Upper lobe of left lung (tissue), 4 donors: Measurements from ENCODE around the gene ITPR2.
"Not testable (repeated sequence)": the region's sequence is repeated elsewhere in the genome, so short reads cannot be mapped to it uniquely, and the experiment has no call there.

Source experiments
- EP300 ChIP-seq, 4 donors: sonication (generic); formaldehyde crosslinking; IDR thresholded peaks; one replicate each; pipeline ENCODE4 v1.5.1; 2017; ENCODE audit warnings: antibody characterized with exemption in 4 of 4, control low read depth in 2 of 4
- POLR2A ChIP-seq, 4 donors: fragments of 450-650 bp; IDR thresholded peaks; one replicate each; pipeline ENCODE4 v1.5.1; 2016 to 2017; ENCODE audit warnings: antibody characterized with exemption in 4 of 4, mild to moderate bottlenecking in 2 of 4
- POLR2AphosphoS5 ChIP-seq, 2 donors: sonication (generic); formaldehyde crosslinking; IDR thresholded peaks; one replicate each; pipeline ENCODE4 v1.5.1; 2017; ENCODE audit warnings: antibody characterized with exemption in 2 of 2
- TF ChIP-seq, protein P1 (sequence below), 6 experiments: fragments of 450-650 bp in 4 of 6; fragments of 200-600 bp in 2 of 6; sonication (generic) in 2 of 6; IDR thresholded peaks; one replicate each; pipeline ENCODE4 v1.5.1; 2016 to 2019; ENCODE audit warnings: antibody characterized with exemption in 6 of 6

DNA sequence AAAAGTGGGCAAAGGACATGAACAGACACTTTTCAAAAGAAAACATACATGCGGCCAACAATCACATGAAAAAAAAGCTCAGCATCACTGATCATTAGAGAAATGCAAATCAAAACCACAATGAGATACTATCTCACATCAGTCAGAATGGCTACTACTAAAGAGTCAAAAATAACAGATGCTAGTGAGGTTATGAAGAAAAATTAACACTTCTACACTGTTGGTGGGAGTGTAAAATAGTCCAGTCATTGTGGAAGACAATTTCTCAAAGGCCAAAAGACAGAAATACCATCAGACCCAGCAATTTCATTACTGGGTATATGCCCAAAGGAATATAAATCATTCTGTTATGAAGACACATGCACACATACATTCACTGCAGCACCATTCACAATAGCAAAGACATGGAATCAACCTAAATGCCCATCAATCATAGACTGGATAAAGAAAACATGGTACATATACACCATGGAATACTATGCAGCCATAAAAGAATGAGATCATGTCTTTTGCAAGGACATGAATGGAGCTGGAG lies 103.8 kb downstream of the ITPR2 start:
- not testable (repeated sequence) for TF ChIP-seq POLR2A, POLR2AphosphoS5, EP300 (IDR thresholded peaks at IDR 0.05)
- TF ChIP-seq, protein P1, sequence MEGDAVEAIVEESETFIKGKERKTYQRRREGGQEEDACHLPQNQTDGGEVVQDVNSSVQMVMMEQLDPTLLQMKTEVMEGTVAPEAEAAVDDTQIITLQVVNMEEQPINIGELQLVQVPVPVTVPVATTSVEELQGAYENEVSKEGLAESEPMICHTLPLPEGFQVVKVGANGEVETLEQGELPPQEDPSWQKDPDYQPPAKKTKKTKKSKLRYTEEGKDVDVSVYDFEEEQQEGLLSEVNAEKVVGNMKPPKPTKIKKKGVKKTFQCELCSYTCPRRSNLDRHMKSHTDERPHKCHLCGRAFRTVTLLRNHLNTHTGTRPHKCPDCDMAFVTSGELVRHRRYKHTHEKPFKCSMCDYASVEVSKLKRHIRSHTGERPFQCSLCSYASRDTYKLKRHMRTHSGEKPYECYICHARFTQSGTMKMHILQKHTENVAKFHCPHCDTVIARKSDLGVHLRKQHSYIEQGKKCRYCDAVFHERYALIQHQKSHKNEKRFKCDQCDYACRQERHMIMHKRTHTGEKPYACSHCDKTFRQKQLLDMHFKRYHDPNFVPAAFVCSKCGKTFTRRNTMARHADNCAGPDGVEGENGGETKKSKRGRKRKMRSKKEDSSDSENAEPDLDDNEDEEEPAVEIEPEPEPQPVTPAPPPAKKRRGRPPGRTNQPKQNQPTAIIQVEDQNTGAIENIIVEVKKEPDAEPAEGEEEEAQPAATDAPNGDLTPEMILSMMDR (IDR thresholded peaks at IDR 0.05): not testable (repeated sequence)
